Body of pancreas (tissue), 4 donors: ENCODE measurements around the gene CAPN3. TPM values are rescaled to one million over a fixed set of nuclear protein-coding genes. Genes with fewer than 3 reads are reported as not detected.

Experiments used
- ATAC-seq: fragments of 150-250 bp; one replicate; pipeline ENCODE4 v1.9.1; 2016
- DNase-seq, 4 donors: peaks; one replicate each; pipeline ENCODE4 v3.0.0-alpha.2; 2019
- H3K27ac ChIP-seq, 4 donors: fragments of 200-600 bp; sonication (generic); 1 replicate in 3 of 4; 2 replicates in 1 of 4; pipeline versions ENCODE4 v1.5.1 to v1.6.1; 2016 to 2019; ENCODE audit warnings: mild to moderate bottlenecking in 1 of 4, mixed read lengths in 1 of 4, moderate library complexity in 1 of 4
- H3K27me3 ChIP-seq, 2 donors: fragments of 200-600 bp; sonication (generic); one replicate each; pipeline ENCODE4 v1.6.0; 2016; ENCODE audit warnings: mild to moderate bottlenecking in 1 of 2
- H3K36me3 ChIP-seq, 2 donors: fragments of 200-600 bp; sonication (generic); replicated peaks in 1 of 2; 2 replicates each; pipeline ENCODE4 v1.5.1; 2016; ENCODE audit warnings: low read depth in 2 of 2; ENCODE audit not compliant: insufficient read depth in 1 of 2
- H3K4me1 ChIP-seq: fragments of 200-600 bp; sonication (generic); one replicate; pipeline ENCODE4 v1.6.0; 2016
- H3K4me3 ChIP-seq, 2 donors: fragments of 200-600 bp; sonication (generic); 1 replicate in 1 of 2; 2 replicates in 1 of 2; pipeline ENCODE4 v1.5.1; 2016 to 2019
- H3K9me3 ChIP-seq, 3 donors: fragments of 200-600 bp; sonication (generic); 1 replicate in 2 of 3; 2 replicates in 1 of 3; pipeline ENCODE4 v1.5.1; 2016
- POLR2A ChIP-seq, 3 donors: fragments of 450-650 bp; IDR thresholded peaks; one replicate each; pipeline ENCODE4 v1.6.1; 2016; ENCODE audit warnings: antibody characterized with exemption in 3 of 3, mild to moderate bottlenecking in 2 of 3
- WGBS, 2 donors: methylation state at CpG; one replicate each; pipeline ENCODE4 v1.1.5; 2017; 5-methylcytosine and 5-hydroxymethylcytosine counted together
- intact Hi-C: fragments of 100-400 bp; cut with DNase I; formaldehyde crosslinking; loops from one replicate; pipeline ENCODE4 v1.15.1; 2023
- total RNA-seq, 2 donors: library from RNA; depleted of rRNA; stranded (reverse); fragments of >200 nt; gene quantifications; one replicate each; pipeline ENCODE4 v1.1.0, GENCODE V29; 2016
- TF ChIP-seq, protein P1 (sequence below), 7 experiments: fragments of 450-650 bp in 4 of 7; fragments of 200-600 bp in 3 of 7; sonication (generic) in 3 of 7; IDR thresholded peaks; one replicate each; pipeline ENCODE4 v1.5.1; 2016 to 2019; ENCODE audit warnings: antibody characterized with exemption in 7 of 7

CAPN3 gene
- total RNA-seq, 2 donors from 2014 or later: 6.3 to 9.6 TPM

DNA sequence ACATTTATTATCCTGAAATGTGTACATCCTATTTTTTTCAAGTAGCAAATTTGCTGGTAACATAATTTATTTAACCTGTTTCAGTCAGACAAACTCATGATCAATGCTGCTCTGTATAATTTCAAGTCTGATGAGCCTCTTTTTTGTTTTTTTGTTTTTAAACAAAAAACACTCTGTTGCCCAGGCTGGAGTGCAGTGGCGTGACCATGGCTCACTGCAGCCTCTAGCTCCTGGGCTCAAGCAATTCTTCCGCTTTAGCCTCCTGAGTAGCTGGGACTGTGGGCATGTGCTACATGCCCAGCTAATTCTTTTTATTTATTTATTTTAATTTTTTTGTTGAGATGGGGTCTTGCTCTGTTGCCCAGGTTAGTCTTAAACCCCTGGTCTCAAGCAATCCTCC, 40.1 kb upstream of the CAPN3 start:
- Histone ChIP-seq H3K9me3 (no peaks in the 10 kb centered on the region), H3K27ac (no peak overlapping the region), H3K4me1 (no peaks in the 10 kb centered on the region), H3K27me3 (no peaks in the 10 kb centered on the region), H3K4me3 (no peak overlapping the region), H3K36me3 (no peaks in the 10 kb centered on the region)
- intact Hi-C loops: no loop called here
- WGBS, 2 donors: 94 to 98% methylated on average over 2 of the region's 2 CpGs
- TF ChIP-seq POLR2A (IDR thresholded peaks at IDR 0.05): no peak
- TF ChIP-seq, protein P1, sequence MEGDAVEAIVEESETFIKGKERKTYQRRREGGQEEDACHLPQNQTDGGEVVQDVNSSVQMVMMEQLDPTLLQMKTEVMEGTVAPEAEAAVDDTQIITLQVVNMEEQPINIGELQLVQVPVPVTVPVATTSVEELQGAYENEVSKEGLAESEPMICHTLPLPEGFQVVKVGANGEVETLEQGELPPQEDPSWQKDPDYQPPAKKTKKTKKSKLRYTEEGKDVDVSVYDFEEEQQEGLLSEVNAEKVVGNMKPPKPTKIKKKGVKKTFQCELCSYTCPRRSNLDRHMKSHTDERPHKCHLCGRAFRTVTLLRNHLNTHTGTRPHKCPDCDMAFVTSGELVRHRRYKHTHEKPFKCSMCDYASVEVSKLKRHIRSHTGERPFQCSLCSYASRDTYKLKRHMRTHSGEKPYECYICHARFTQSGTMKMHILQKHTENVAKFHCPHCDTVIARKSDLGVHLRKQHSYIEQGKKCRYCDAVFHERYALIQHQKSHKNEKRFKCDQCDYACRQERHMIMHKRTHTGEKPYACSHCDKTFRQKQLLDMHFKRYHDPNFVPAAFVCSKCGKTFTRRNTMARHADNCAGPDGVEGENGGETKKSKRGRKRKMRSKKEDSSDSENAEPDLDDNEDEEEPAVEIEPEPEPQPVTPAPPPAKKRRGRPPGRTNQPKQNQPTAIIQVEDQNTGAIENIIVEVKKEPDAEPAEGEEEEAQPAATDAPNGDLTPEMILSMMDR (IDR thresholded peaks at IDR 0.05): no peak
- ATAC-seq (no peak), DNase-seq (no peak)

DNA sequence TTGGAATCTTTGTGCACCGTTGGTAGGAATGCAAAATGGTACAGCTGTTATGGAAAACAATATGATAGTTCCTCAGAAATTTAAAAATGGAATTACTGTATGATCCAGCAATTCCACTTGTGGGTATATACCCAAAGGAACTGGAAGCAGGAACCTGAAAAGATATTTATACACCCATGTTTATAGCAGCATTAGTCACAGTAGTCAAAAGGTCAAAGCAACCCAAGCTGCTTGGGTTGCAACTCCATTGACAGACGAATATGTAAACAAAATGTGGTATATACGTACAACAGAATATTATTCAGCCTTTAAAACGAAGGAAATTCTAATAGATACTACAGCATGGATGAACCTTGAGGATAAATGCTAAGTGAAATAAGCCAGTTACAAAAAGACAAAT, 35.0 kb upstream of the CAPN3 start:
- 82 to 86% methylated on average over 4 of the region's 4 CpGs for WGBS, 2 donors
- H3K4me3 ChIP-seq: no peak overlapping the region
- DNase-seq (no peak), ATAC-seq (no peak)
- H3K27ac ChIP-seq: no peak overlapping the region
- no peaks in the 10 kb centered on the region for H3K9me3 ChIP-seq
- TF ChIP-seq, protein P1 (IDR thresholded peaks at IDR 0.05): no peak
- TF ChIP-seq POLR2A (IDR thresholded peaks at IDR 0.05): no peak
- intact Hi-C loops: no loop called here
- no peaks in the 10 kb centered on the region for H3K36me3 ChIP-seq
- no peaks in the 10 kb centered on the region for H3K4me1 ChIP-seq
- no peaks in the 10 kb centered on the region for H3K27me3 ChIP-seq

DNA sequence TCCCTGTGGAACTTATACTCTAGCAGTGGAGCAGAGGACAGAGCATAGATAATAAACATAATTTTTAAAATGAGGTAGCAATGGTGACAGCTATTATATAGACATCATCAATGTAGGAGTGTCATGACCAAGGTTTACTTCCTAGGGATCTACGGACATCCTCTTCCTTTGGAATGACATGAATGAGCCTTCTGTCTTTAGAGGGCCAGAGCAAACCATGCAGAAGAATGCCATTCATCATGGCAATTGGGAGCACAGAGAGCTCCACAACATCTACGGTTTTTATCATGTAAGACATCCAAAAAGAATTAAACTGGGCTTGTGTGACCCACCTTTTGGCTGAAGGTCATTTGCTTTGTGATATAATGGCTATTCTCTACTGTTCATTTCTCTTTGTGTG, 30.1 kb upstream of the CAPN3 start:
- H3K4me1 ChIP-seq: no peaks in the 10 kb centered on the region
- H3K4me3 ChIP-seq: no peak overlapping the region
- H3K36me3 ChIP-seq: no peaks in the 10 kb centered on the region
- WGBS, 2 donors: 91 to 93% methylated on average over 2 of the region's 2 CpGs
- H3K27ac ChIP-seq: no peak overlapping the region
- no peak for ATAC-seq
- H3K9me3 ChIP-seq: no peaks in the 10 kb centered on the region
- no peaks in the 10 kb centered on the region for H3K27me3 ChIP-seq
- DNase-seq: no peak
- TF ChIP-seq POLR2A (IDR thresholded peaks at IDR 0.05): no peak
- TF ChIP-seq, protein P1 (IDR thresholded peaks at IDR 0.05): no peak
- intact Hi-C loops: no loop called here

DNA sequence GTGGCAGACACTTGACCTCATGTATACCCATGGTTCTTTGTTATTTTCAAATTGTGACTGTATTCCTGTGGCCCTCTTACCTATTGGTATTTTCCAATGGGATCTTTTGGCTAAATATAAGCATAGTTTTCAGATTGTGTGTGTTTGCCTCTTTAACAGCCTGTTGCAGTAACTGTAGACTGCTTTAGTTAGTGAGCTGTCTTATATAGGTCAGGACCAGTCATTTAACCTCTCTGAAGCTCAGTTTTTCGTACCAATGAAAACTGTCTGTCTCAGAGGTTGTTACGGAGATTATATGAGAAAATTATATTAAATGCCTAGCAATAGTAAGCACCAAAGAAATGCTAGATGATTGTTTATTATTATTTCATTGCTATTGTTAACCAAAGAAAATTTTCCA, 29.3 kb upstream of the CAPN3 start:
- no peak overlapping the region for H3K4me3 ChIP-seq
- intact Hi-C loops: no loop called here
- TF ChIP-seq, protein P1 (IDR thresholded peaks at IDR 0.05): no peak
- no peak for TF ChIP-seq POLR2A (IDR thresholded peaks at IDR 0.05)
- H3K9me3 ChIP-seq: no peaks in the 10 kb centered on the region
- 89 to 100% methylated on average over 2 of the region's 2 CpGs for WGBS, 2 donors
- ATAC-seq: no peak
- no peaks in the 10 kb centered on the region for H3K27me3 ChIP-seq
- H3K27ac ChIP-seq: no peak overlapping the region
- no peaks in the 10 kb centered on the region for H3K4me1 ChIP-seq
- no peak for DNase-seq
- H3K36me3 ChIP-seq: no peaks in the 10 kb centered on the region

DNA sequence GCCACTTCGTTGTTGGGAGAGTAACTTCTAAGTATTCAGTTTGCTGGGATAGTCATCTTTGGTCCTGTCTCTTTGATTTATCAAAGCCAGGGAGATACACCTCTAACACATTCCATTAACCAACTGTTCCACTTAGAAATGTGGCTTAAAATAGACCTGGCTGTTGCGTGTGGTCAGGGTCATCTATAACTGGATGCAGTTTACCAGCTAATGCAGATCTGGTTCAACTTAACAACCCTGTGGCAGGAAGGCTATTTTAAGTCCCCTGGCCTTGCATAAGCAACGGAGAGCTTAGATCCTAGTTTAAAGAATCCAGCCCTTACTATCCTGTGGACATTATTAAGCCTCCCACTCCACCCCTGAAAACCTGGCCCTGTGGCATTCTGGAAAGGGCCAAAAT, 28.1 kb upstream of the CAPN3 start:
- Histone ChIP-seq H3K4me1 (no peaks in the 10 kb centered on the region), H3K36me3 (no peaks in the 10 kb centered on the region), H3K27ac (no peak overlapping the region), H3K4me3 (no peak overlapping the region), H3K9me3 (no peaks in the 10 kb centered on the region), H3K27me3 (no peaks in the 10 kb centered on the region)
- intact Hi-C loops: no loop called here
- 75 to 94% methylated on average over 3 of the region's 3 CpGs for WGBS, 2 donors
- ATAC-seq (no peak), DNase-seq (no peak)
- TF ChIP-seq, protein P1 (IDR thresholded peaks at IDR 0.05): no peak
- no peak for TF ChIP-seq POLR2A (IDR thresholded peaks at IDR 0.05)
